Adrenal gland (tissue), 12 donors: ENCODE data around the gene PTPRF. TPM values are rescaled to one million over a fixed set of nuclear protein-coding genes. Genes with fewer than 3 reads are reported as not detected.

Experiments
- DNase-seq, 7 donors: peaks; one replicate each; pipeline ENCODE4 v3.0.0-alpha.2; 2019 to 2020
- H3K27ac ChIP-seq, 5 donors: fragments of 200-600 bp; sonication (generic) in 4 of 5; 1 replicate in 3 of 5; 2 replicates in 2 of 5; pipeline versions ENCODE4 v1.5.1 to v1.8.0; 2016 to 2020; ENCODE audit warnings: mild to moderate bottlenecking in 1 of 5
- H3K27me3 ChIP-seq: fragments of 200-600 bp; 2 replicates; pipeline ENCODE4 v1.8.0; 2021
- H3K36me3 ChIP-seq, 2 donors: fragments of 200-600 bp; replicated peaks in 1 of 2; 1 replicate in 1 of 2; 2 replicates in 1 of 2; pipeline versions ENCODE4 v1.5.1 to v1.8.0; 2018 to 2022
- H3K4me1 ChIP-seq, 2 donors: fragments of 200-600 bp; replicated peaks in 1 of 2; 1 replicate in 1 of 2; 2 replicates in 1 of 2; pipeline versions ENCODE4 v1.5.1 to v1.8.0; 2018 to 2021
- H3K4me3 ChIP-seq, 4 donors: fragments of 200-600 bp; sonication (generic) in 3 of 4; one replicate each; pipeline ENCODE4 v1.5.1; 2016 to 2018
- H3K9me3 ChIP-seq, 3 donors: fragments of 200-600 bp; sonication (generic) in 1 of 3; replicated peaks in 1 of 3; 1 replicate in 2 of 3; 2 replicates in 1 of 3; pipeline versions ENCODE4 v1.5.1 to v1.8.0; 2016 to 2021
- POLR2A ChIP-seq, 2 donors: fragments of 450-650 bp; IDR thresholded peaks; one replicate each; pipeline ENCODE4 v1.6.1; 2017; ENCODE audit warnings: antibody characterized with exemption in 2 of 2, mild to moderate bottlenecking in 2 of 2, moderate library complexity in 1 of 2
- WGBS, 4 donors: extraction: QIAGEN DNeasy Blood & Tissue Kit in 2 of 4; methylation state at CpG; one replicate each; pipeline versions ENCODE4 v1.1.5 to v1.1.7; 2013 to 2017; 5-methylcytosine and 5-hydroxymethylcytosine counted together
- intact Hi-C, 2 donors: fragments of 100-400 bp; cut with DNase I; formaldehyde crosslinking; loops; one replicate each; pipeline versions ENCODE4 v1.14.1 to v1.15.0; 2022 to 2023
- polyA plus RNA-seq, 3 donors: library from polyadenylated mRNA; stranded (reverse); fragments of 200-250 nt in 2 of 3; fragments of 350-450 nt in 1 of 3; fragmentation: Illumina TruSeq in 1 of 3; extraction: RNeasy Lipid Tissue Mini Kit (QIAGEN cat#74804) in 1 of 3; gene quantifications; one replicate each; pipeline ENCODE4 v1.2.3, GENCODE V29; 2013 to 2014
- total RNA-seq, 9 donors: library from RNA; depleted of rRNA in 4 of 9; stranded (reverse); fragments of >200 nt in 4 of 9; fragments of 120-200 nt in 1 of 9; fragmentation: NEBNext Ultra II Directional in 1 of 9; extraction: Animal tissue kit (Norgen Biotek cat#: 25700) in 1 of 9; gene quantifications; one replicate each; pipeline versions ENCODE4 v1.1.0 to v1.2.4, GENCODE V29; 2013 to 2023
- TF ChIP-seq, protein P1 (sequence below), 6 experiments: fragments of 450-650 bp in 4 of 6; fragments of 200-600 bp in 2 of 6; sonication (generic) in 1 of 6; IDR thresholded peaks; 1 replicate in 5 of 6; 2 replicates in 1 of 6; pipeline versions ENCODE4 v1.5.1 to v1.8.0; 2016 to 2021; ENCODE audit warnings: antibody characterized with exemption in 6 of 6, mild to moderate bottlenecking in 2 of 6, moderate library complexity in 1 of 6
- donor health status: healthy with polysubstance abuse.
- donor health status: Bipolar disorder and iron deficiency.
- donor health status: DM: yes; HTN: yes; CAD: no.
- donor health status: DM: no; HTN: no; CAD: no.
- donor health status: DM: no; HTN: no; CAD: no.
- donor health status: DM: yes; HTN: yes; CAD: no.

The PTPRF gene
- total and polyA plus RNA-seq, 12 donors, result 9.2 to 92.0 (median 30.1) TPM

DNA sequence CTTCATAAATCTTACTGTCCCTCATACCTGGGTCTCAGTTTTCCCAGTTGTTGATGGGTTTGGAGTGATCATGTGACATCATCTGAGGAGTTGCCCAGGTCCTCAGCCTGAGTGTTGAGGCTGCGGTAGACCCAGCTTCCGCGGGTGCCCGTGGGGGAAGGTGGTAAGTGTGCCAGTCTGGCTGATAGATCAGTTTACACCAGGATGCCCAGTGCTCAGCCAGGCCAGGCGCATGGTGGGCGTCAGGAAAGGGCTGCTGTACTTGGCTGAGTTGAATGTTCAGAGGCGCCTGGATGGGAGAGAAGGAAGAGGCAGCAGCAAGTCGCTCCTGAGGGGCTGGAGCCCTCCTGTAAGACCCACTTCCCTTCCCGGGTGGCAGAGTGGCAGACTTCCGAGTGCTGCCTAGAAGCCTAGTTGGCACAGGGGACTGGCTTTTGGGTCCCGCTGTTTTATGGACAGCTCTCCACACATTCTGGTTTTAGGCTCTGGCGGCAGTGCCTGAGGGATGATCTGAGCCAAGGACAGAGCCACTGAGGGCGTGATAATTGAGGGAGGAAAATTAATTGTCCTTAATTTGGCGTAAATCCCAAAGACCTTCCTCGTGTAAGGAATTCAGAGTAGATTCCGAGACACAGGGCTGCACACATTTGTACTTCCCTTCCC, 35.8 kb downstream of the PTPRF start:
- Histone ChIP-seq H3K9me3 (no peaks in the 10 kb centered on the region), H3K27me3 (no peaks in the 10 kb centered on the region), H3K4me3 (peak overlapping the region in 1 of 4 donors; percentile 63), H3K27ac (no peak overlapping the region), H3K4me1 (peaks cover 0 to 32% of the 10 kb centered on the region in 2 donors), H3K36me3 (no peaks in the 10 kb centered on the region)
- intact Hi-C loops, result no loop called here
- no peak for DNase-seq
- WGBS, 4 donors, result 86 to 92% (median 90%) methylated on average over 15 to 16 of the region's 16 CpGs
- TF ChIP-seq, protein P1, sequence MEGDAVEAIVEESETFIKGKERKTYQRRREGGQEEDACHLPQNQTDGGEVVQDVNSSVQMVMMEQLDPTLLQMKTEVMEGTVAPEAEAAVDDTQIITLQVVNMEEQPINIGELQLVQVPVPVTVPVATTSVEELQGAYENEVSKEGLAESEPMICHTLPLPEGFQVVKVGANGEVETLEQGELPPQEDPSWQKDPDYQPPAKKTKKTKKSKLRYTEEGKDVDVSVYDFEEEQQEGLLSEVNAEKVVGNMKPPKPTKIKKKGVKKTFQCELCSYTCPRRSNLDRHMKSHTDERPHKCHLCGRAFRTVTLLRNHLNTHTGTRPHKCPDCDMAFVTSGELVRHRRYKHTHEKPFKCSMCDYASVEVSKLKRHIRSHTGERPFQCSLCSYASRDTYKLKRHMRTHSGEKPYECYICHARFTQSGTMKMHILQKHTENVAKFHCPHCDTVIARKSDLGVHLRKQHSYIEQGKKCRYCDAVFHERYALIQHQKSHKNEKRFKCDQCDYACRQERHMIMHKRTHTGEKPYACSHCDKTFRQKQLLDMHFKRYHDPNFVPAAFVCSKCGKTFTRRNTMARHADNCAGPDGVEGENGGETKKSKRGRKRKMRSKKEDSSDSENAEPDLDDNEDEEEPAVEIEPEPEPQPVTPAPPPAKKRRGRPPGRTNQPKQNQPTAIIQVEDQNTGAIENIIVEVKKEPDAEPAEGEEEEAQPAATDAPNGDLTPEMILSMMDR (IDR thresholded peaks at IDR 0.05), result no peak
- TF ChIP-seq POLR2A (IDR thresholded peaks at IDR 0.05), result no peak

DNA sequence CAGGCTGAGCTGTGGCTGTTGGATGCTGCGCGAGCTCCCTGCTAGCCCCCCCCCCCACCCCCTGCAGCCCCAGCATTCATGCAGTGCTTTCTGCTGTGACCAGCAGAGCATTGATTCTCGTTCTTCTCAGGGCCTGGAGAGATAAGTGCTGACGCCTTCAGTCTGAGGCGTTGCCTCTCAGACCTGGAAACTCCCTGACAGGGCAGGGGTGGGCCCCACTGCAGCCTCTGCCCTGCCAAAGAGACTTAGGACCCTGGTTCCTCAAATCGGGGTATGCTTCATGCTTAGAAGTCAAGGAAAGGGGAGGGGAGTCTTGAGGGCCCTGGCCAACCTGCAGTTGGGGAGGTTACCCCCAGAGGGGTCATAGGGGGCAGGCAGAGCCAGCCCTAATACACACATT, 38.5 kb downstream of the PTPRF start:
- Histone ChIP-seq H3K27ac (no peak overlapping the region), H3K9me3 (no peaks in the 10 kb centered on the region), H3K4me3 (no peak overlapping the region), H3K36me3 (no peaks in the 10 kb centered on the region), H3K27me3 (no peaks in the 10 kb centered on the region), H3K4me1 (peaks cover 0 to 25% of the 10 kb centered on the region in 2 donors)
- WGBS, 4 donors, result 61 to 93% (median 67%) methylated on average over 2 to 6 of the region's 6 CpGs
- no peak for TF ChIP-seq POLR2A (IDR thresholded peaks at IDR 0.05)
- TF ChIP-seq, protein P1 (IDR thresholded peaks at IDR 0.05), result no peak
- DNase-seq, result no peak
- intact Hi-C loops, result no loop called here

DNA sequence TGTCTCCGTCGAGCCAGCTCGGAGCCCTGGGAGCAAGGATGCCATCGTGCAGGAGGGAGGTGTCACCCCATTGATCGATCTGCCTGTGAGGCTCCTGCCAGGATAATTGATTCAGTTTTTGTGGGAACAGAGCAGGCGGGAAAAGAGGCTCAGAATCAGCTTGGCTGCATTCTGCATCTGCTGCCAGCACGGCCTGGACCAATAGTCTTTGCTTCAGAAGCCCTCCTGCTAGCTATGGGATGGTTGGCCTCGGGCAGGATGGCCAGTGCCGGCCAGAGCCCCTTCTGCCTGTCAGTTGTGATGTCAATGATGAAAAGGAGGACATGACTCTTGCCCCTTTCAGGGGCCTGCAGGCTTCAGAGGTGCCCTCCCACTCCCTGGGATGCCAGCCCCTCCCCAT, 39.6 kb downstream of the PTPRF start:
- Histone ChIP-seq H3K27me3 (no peaks in the 10 kb centered on the region), H3K27ac (no peak overlapping the region), H3K9me3 (no peaks in the 10 kb centered on the region), H3K4me3 (no peak overlapping the region), H3K36me3 (no peaks in the 10 kb centered on the region), H3K4me1 (peaks cover 0 to 16% of the 10 kb centered on the region in 2 donors)
- 84 to 90% (median 86%) methylated on average over 6 to 9 of the region's 9 CpGs for WGBS, 4 donors
- no peak for TF ChIP-seq POLR2A (IDR thresholded peaks at IDR 0.05)
- TF ChIP-seq, protein P1 (IDR thresholded peaks at IDR 0.05), result no peak
- intact Hi-C loops, result no loop called here
- no peak for DNase-seq

GRCh38 chr1:43570715-43571114, 40.0 kb downstream of the PTPRF start:
- TF ChIP-seq POLR2A (IDR thresholded peaks at IDR 0.05), result no peak
- TF ChIP-seq, protein P1 (IDR thresholded peaks at IDR 0.05), result no peak

More at GRCh38 chr1:43570715-43571114, 40.0 kb downstream of the PTPRF start:
- no peaks in the 10 kb centered on the region for H3K36me3 ChIP-seq
- H3K4me3 ChIP-seq, result no peak overlapping the region
- 81 to 92% (median 89%) methylated on average over 11 to 14 of the region's 14 CpGs for WGBS, 4 donors
- peaks cover 0 to 12% of the 10 kb centered on the region in 2 donors for H3K4me1 ChIP-seq
- no peak for DNase-seq
- H3K27ac ChIP-seq, result no peak overlapping the region
- H3K9me3 ChIP-seq, result no peaks in the 10 kb centered on the region
- H3K27me3 ChIP-seq, result no peaks in the 10 kb centered on the region
- intact Hi-C loops, result no loop called here
